ENCODE measurements around the gene KAT6B. TPM values are rescaled to one million over a fixed set of nuclear protein-coding genes. Genes with fewer than 3 reads are reported as not detected.

KAT6B gene
- total RNA-seq, 2 experiments from 2014 or later = 23.1 to 26.9 TPM

GRCh38 chr10:74934100-74934812, 107.9 kb downstream of the KAT6B start:
- H3K27me3 Mint-ChIP-seq = no peaks in the 10 kb centered on the region
- H3K4me1 Mint-ChIP-seq = peaks cover 1% of the 10 kb centered on the region
- ChIA-PET CTCF (interaction anchor here (0.6 to 1.0 kb wide), 3 partner anchors 14 to 30 kb away, joined by 3 read pairs; no protein-coding TSS in a partner anchor), POLR2A (no interaction called here)
- peaks cover 2% of the 10 kb centered on the region for H3K36me3 Mint-ChIP-seq (ENCODE audit: low read depth)
- no peaks in the 10 kb centered on the region for H3K9me3 Mint-ChIP-seq
- DNase-seq = no peak
- no peak overlapping the region for H3K27ac Mint-ChIP-seq
- no peak overlapping the region for H3K4me3 Mint-ChIP-seq

GRCh38 chr10:74936577-74937265, 110.3 kb downstream of the KAT6B start:
- no peak overlapping the region for H3K27ac Mint-ChIP-seq
- H3K36me3 Mint-ChIP-seq (ENCODE audit: low read depth) = peaks cover 4% of the 10 kb centered on the region
- no peaks in the 10 kb centered on the region for H3K27me3 Mint-ChIP-seq
- CTCF ChIA-PET = no interaction called here
- no peak for DNase-seq
- POLR2A ChIA-PET = no interaction called here
- no peaks in the 10 kb centered on the region for H3K9me3 Mint-ChIP-seq
- no peak overlapping the region for H3K4me3 Mint-ChIP-seq
- peaks cover 1% of the 10 kb centered on the region for H3K4me1 Mint-ChIP-seq

- ChIA-PET CTCF (interaction anchor here (0.5 to 0.6 kb wide), 2 partner anchors 27 to 683 kb away, joined by 3 read pairs; no protein-coding TSS in a partner anchor), POLR2A (no interaction called here)
- Mint-ChIP-seq H3K9me3 (no peaks in the 10 kb centered on the region), H3K27ac (no peak overlapping the region), H3K4me3 (no peak overlapping the region), H3K36me3 (ENCODE audit: low read depth) (peaks cover 4% of the 10 kb centered on the region), H3K4me1 (peaks cover 1% of the 10 kb centered on the region), H3K27me3 (no peaks in the 10 kb centered on the region)
- DNase-seq = no peak
These were observed 111.0 kb downstream of the KAT6B start for GRCh38 chr10:74937266-74937856.

- Mint-ChIP-seq H3K4me3 (no peak overlapping the region), H3K27ac (no peak overlapping the region), H3K4me1 (peaks cover under 1% of the 10 kb centered on the region), H3K27me3 (no peaks in the 10 kb centered on the region), H3K36me3 (ENCODE audit: low read depth) (peaks cover 2% of the 10 kb centered on the region), H3K9me3 (no peaks in the 10 kb centered on the region)
- CTCF ChIA-PET = no interaction called here
- DNase-seq = no peak
- POLR2A ChIA-PET = no interaction called here
These were observed 117.8 kb downstream of the KAT6B start for GRCh38 chr10:74944205-74944604.

- ChIA-PET CTCF (interaction anchor here (0.8 kb wide), 1 partner anchor 118 kb away, joined by 3 read pairs; no protein-coding TSS in a partner anchor), POLR2A (no interaction called here)
- DNase-seq = no peak
- Mint-ChIP-seq H3K4me1 (peaks cover 1% of the 10 kb centered on the region), H3K36me3 (ENCODE audit: low read depth) (no peaks in the 10 kb centered on the region), H3K27ac (no peak overlapping the region), H3K27me3 (no peaks in the 10 kb centered on the region), H3K9me3 (no peaks in the 10 kb centered on the region), H3K4me3 (no peak overlapping the region)
These were observed 121.5 kb downstream of the KAT6B start for GRCh38 chr10:74947781-74948401.

GRCh38 chr10:74949034-74949832, 122.8 kb downstream of the KAT6B start:
- peaks cover 1% of the 10 kb centered on the region for H3K4me1 Mint-ChIP-seq

GRCh38 chr10:74949843-74950765, 123.7 kb downstream of the KAT6B start:
- no peaks in the 10 kb centered on the region for H3K27me3 Mint-ChIP-seq
- H3K27ac Mint-ChIP-seq = no peak overlapping the region
- no peaks in the 10 kb centered on the region for H3K9me3 Mint-ChIP-seq
- POLR2A ChIA-PET = no interaction called here
- H3K4me3 Mint-ChIP-seq = no peak overlapping the region
- peaks cover 1% of the 10 kb centered on the region for H3K4me1 Mint-ChIP-seq
- H3K36me3 Mint-ChIP-seq (ENCODE audit: low read depth) = no peaks in the 10 kb centered on the region
- no peak for DNase-seq
- CTCF ChIA-PET = interaction anchor here (0.6 to 0.8 kb wide), 2 partner anchors 16 to 348 kb away, joined by 3 read pairs; no protein-coding TSS in a partner anchor

More at GRCh38 chr10:74949034-74949832, 122.8 kb downstream of the KAT6B start:
- H3K4me3 Mint-ChIP-seq = no peak overlapping the region
- ChIA-PET POLR2A (no interaction called here), CTCF (no interaction called here)
- DNase-seq = no peak
- H3K27me3 Mint-ChIP-seq = no peaks in the 10 kb centered on the region
- no peaks in the 10 kb centered on the region for H3K9me3 Mint-ChIP-seq
- no peaks in the 10 kb centered on the region for H3K36me3 Mint-ChIP-seq (ENCODE audit: low read depth)
- no peak overlapping the region for H3K27ac Mint-ChIP-seq

GRCh38 chr10:74953214-74953613, 126.8 kb downstream of the KAT6B start:
- DNase-seq = no peak
- H3K4me3 Mint-ChIP-seq = no peak overlapping the region
- CTCF ChIA-PET = no interaction called here
- H3K9me3 Mint-ChIP-seq = no peaks in the 10 kb centered on the region
- POLR2A ChIA-PET = no interaction called here
- peaks cover 1% of the 10 kb centered on the region for H3K4me1 Mint-ChIP-seq
- no peak overlapping the region for H3K27ac Mint-ChIP-seq
- no peaks in the 10 kb centered on the region for H3K27me3 Mint-ChIP-seq
- no peaks in the 10 kb centered on the region for H3K36me3 Mint-ChIP-seq (ENCODE audit: low read depth)

- Mint-ChIP-seq H3K4me3 (no peak overlapping the region), H3K27me3 (no peaks in the 10 kb centered on the region), H3K36me3 (ENCODE audit: low read depth) (no peaks in the 10 kb centered on the region), H3K27ac (no peak overlapping the region), H3K4me1 (no peaks in the 10 kb centered on the region), H3K9me3 (no peaks in the 10 kb centered on the region)
- POLR2A ChIA-PET = no interaction called here
- DNase-seq = no peak
- CTCF ChIA-PET = no interaction called here
These were observed 129.4 kb downstream of the KAT6B start for GRCh38 chr10:74955796-74956195.

- Mint-ChIP-seq H3K9me3 (no peaks in the 10 kb centered on the region), H3K4me1 (no peaks in the 10 kb centered on the region), H3K36me3 (ENCODE audit: low read depth) (peaks cover 5% of the 10 kb centered on the region), H3K4me3 (no peak overlapping the region), H3K27me3 (no peaks in the 10 kb centered on the region), H3K27ac (no peak overlapping the region)
- ChIA-PET POLR2A (no interaction called here), CTCF (no interaction called here)
- no peak for DNase-seq
These were observed 130.2 kb downstream of the KAT6B start for GRCh38 chr10:74956555-74957111.

GRCh38 chr10:74957285-74957961, 131.0 kb downstream of the KAT6B start:
- no peak for DNase-seq
- Mint-ChIP-seq H3K36me3 (ENCODE audit: low read depth) (peaks cover 8% of the 10 kb centered on the region), H3K27ac (no peak overlapping the region), H3K9me3 (no peaks in the 10 kb centered on the region), H3K4me1 (no peaks in the 10 kb centered on the region), H3K4me3 (no peak overlapping the region), H3K27me3 (no peaks in the 10 kb centered on the region)
- ChIA-PET CTCF (interaction anchor here (0.9 to 1.2 kb wide), 2 partner anchors 11 to 65 kb away, joined by 4 read pairs; no protein-coding TSS in a partner anchor), POLR2A (no interaction called here)

Measured in activated CD4-positive, alpha-beta T cell treated with anti-CD3 and anti-CD28 coated beads, Interleukin-2, amount 10 ng/mL, durations not matched to agents 7 days and 5 days (primary cell).